GM20431 (cell line): ENCODE measurements around the gene DSTN.

ENCODE experiments used
- in situ Hi-C: fragments of 300-500 bp; cut with MseI, MboI; formaldehyde crosslinking; loops from one replicate; pipeline ENCODE4 v1.15.0; 2020; ENCODE audit warnings: low sequenced_read_pairs; ENCODE audit not compliant: unreplicated experiment

The DSTN gene

DNA sequence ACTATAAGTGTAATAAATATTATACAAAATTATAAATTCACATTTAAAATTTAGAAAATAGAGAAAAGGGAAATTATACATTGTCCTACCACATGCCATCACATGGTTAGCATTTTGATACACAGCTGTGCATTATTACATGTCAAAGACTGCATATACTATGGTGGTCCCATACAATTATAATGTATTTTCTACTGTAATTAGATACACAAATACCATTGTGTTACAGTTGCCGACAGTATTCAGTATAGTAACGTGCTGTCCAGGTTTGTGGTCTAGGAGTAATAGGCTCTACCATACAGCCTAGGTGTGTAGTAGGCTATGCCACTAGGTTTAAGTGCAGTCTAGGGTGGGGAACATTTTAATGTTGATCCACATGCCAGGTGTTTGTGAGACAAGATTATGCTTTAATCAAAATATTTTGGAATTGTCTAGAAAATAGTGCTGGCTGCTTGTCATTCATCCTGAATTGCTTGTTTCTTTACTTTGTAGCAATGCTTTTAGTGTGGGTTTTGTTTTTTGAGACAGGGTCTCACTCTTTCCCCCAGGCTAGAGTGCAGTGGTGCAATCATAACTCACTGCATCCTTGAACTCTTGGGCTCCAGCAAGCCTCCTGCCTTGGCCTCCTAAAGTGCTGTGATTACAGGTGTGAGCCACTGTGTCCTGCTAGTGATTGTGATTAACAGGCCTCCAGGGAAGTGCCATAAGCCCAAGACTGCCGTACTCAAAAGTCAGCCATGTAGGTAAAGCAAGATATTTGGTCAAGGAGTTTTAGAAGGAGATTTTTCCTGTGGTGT, 39.0 kb downstream of the DSTN start:
- in situ Hi-C loops: no loop called here

DNA sequence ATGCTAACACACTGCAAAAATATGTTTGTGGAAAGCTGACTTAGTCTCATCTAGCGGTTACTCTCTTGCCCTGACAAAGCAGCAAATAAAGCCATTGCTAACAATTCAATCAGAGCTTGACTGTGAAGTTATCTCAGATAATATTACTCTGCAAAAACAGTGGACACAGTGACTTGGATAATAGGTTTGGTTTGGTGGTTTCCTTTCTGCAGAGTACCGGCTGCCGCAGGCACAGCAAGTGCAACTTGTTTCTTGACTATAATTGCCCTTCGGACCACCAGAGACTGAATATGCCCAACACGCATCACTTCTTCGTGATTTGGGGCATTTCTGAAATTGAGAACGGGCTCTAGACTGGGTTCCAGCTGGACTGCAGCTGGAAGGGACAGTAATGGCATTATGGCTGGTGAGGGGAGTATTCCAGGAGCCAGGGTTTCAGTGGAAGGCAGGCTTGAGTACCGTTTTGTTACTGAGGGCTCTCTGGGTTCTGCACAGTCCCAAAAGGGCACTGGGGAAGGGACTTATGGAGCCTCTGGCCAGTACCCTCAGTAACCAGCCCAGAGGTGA, 40.0 kb downstream of the DSTN start:
- in situ Hi-C loops: no loop called here

DNA sequence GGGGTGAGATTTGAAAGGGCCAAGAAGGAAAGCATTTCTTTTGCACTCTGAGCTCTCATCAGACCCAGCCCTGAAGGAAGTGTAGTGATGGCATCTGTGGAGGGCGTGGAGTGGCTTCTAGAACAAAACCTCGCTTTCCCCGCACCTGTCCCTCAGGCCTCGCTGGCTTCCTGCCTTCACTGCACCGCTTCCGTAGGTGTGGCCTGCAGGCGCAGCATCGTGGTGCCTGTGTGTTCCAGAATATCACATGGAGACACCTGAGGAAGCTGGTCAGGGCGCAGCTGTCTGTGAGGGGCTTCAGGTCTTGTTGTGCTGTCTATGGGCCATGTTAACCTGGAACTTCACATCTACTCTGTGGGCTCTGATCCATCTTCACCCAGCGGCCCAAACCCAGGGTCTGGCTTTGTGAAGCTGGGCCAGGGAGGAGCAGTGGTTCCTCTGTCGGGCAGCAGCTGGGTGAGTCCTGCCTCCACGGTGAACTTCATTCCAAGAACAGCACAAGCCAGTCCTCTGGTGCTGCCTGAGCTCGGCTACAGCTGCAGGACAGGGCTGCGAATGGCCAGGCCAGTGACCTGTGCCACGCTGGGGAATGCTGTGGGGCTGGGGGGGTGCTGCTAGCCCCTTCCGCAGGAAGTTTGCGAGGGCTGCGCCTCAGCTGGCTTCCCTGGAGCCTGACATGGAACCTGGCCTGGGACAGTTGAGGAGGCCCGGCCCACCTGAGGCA, 40.9 kb downstream of the DSTN start:
- in situ Hi-C loops: no loop called here

DNA sequence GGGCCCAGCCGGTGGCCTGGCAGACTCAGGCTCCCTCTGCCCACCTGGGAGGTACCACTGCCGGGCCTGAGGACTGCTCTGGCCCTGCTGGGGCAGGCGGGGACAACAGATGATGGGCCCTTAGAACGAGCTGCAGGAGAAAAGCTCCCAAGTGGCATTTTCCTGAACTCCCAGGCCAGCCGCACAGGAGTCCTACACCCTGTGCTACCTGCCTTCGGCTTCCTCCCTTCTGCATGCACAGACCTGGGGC, 41.3 kb downstream of the DSTN start:
- in situ Hi-C loops: no loop called here

DNA sequence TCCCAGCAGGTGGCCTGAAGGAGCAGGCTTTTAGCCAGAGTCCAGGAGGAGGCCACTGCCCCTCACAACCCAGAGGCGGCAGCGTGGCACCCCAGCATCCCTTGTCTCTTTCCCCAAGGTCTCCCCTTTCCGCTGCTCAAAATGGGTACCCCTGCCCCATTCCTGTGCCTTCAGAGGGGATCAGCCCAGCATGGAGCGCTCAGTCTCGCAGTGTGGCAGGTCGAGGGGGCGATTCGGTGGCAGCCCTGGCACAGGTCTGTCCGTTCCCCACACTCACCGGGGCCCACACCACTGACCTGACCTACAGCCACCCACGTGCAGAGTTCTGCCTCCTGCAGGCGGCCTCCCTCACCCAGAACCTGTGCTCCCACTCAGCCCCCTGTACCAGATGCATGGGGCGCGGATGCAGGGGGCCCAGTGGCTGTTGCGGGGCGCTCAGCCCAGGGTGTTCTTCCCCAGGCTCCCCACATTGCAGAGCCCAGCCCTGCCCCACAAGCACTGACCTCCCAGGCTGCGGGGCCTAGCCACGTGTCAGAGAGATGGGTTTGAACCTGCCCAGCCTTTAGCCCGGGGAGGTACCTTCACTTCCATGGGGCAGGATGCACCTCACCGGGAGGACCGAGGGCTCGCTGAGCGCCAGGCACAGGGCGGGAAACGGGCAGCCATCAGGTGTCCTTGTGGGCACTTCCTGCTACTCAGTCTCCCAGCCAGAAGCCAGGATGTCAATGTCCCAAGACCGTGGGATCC, 41.8 kb downstream of the DSTN start:
- in situ Hi-C loops: no loop called here

DNA sequence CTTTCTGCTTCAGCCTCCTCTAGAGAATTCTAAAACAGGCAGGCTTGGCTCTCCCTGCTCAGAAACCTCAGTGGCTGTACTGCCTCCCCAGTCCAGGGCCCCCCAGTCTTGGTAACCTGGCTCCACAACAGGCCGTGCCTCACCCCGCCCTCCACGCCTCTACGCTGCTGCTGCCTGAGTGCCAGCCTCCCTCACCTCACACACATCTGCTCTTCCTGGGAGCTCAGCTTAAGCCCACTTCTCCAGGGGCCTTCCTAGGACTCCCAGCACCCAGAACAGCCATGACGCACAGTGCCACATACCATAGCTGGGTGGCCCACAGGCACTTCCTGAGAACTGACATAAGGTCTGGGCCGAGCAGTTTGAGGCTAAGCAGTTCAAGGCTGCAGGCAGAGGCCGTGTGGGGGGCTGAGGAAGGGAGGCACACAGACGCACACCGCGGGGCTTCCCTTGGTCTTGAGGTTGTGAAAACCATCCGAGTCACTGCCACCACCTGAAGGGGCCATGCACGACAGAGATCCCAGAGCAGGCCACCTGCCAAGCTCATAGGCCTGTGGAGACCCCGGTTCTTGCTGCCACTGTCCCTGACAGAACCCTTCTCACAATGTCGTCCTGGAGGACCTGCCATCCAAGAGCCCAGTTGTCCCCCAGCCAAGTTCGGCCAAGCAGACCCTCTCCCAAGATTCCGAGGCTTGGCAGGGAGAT, 42.6 kb downstream of the DSTN start:
- in situ Hi-C loops: no loop called here

DNA sequence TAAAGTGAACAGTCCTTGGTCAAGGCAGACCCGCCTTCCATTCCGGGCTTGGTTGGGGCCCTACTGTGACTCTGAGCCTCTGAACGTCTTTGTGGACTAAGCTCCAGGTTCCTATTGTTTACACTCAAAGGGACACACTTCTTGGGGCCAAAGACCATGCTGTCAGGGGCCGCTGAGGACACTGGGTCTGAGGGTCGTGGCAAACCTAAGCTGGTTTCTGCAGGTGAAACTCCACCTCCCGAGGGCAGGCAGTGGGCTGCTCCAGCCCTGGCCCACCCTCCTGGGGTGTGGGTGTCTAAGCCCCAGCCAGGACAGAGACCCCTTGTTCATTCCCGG, 43.1 kb downstream of the DSTN start:
- in situ Hi-C loops: no loop called here

DNA sequence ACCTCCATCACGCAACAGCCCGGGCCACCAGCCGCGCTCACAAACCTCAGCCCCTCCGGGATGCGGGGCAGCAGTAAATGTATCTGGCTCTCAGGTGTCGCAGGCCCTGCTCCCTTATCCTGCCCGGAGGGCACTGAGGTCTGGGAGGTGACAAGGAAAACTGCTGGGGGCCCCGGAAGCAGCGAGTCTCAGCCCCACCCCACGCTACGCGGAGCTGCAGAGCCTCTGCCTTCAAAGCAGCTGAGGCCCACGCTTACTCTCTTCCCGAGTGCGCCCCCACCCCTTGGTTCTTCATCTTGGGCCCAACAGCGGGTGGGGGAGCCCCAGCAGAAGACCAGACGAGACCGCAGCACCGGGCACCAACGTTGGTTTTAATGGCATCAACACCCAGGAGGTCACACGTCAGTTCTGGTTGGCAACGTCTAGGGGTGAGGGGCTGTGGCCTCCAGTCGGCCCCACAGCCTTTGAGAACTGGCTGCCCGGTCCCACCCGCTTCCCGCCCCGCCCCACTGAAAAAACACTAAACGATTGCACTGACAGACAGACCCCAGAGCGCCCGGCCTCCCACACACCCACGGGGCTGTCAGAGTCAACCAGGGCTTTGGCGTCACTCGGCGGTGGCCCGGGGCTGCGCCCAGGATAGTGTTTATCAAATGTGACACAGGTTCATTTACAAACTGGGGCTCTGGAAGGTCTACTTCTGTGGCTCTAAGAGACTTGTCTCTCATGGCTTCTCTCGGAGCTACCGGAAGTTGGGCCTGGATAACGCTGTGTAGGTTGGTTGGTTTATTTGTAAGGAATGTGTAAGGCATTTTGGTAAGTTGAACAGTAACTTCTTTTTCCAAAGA, 43.7 kb downstream of the DSTN start:
- in situ Hi-C loops: no loop called here

DNA sequence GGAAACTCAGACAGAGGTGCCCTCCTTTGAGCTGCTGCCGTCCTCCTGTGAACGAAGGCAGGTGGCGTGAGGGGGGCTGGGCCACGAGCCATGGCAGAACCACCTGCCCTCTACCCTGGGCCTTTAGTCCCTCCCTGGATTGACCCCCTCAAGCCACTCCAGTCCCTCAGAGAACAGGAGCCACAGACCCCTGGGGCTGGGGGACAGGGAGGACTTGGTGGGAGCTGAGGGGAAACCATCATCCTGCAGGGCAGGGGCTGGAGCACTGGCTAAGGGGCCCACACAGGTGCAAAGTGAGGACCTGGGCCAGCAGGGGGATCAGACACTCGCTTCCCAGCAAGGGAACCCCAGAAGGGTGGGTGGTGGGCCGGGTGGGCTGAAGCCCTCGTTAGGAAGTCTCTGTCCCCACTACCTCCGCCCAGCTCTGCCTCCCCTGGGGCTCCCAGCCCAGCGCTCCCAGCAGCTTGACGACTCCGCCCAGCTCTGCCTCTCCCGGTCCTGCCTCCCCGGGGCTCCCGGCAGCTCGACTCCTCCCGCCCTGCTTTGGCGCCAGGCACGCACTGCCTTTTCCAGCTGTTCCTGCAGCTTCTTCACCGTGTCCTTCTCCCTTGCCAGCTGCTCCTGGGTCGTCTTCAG, 44.4 kb downstream of the DSTN start:
- in situ Hi-C loops: no loop called here

DNA sequence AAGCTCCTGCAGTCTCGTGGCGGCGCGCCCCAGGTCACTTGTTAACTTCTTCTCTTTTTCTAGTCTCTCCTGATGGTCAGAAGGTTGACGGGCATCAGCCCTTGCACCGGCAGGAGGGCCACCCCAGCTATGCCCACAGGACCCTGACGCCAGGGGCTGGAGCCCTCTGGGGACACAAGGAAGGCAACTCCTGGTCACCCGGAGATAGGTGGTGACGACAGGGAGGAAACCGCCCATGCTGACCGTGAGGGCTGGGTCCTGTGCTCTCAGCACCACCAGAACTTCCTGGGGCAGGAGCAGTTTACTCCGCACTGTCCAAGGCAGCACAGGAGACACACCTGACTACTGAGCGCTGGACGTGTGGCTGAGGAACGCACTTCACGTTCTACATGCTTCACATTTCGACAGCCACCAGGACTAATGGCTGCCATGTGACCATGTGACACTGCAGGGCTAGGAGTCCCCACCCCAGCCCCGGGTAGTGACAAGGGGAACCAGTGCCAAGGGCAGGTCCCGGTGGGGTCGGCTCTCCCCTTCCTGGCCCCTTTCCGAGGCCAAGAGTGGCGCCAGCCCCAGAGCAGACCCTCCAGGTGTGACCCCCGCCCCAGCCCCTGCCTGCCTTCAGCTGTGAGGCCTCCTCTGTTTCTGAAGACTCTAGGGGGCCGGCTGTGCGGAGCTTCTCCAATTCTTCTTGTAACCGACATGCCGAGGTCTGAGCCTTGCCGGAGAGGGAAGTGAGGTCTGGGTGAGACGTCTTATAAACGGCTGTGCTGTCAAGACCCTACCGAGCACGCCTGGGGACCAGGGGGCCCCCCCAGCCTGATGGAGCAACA, 45.2 kb downstream of the DSTN start:
- in situ Hi-C loops: no loop called here

DNA sequence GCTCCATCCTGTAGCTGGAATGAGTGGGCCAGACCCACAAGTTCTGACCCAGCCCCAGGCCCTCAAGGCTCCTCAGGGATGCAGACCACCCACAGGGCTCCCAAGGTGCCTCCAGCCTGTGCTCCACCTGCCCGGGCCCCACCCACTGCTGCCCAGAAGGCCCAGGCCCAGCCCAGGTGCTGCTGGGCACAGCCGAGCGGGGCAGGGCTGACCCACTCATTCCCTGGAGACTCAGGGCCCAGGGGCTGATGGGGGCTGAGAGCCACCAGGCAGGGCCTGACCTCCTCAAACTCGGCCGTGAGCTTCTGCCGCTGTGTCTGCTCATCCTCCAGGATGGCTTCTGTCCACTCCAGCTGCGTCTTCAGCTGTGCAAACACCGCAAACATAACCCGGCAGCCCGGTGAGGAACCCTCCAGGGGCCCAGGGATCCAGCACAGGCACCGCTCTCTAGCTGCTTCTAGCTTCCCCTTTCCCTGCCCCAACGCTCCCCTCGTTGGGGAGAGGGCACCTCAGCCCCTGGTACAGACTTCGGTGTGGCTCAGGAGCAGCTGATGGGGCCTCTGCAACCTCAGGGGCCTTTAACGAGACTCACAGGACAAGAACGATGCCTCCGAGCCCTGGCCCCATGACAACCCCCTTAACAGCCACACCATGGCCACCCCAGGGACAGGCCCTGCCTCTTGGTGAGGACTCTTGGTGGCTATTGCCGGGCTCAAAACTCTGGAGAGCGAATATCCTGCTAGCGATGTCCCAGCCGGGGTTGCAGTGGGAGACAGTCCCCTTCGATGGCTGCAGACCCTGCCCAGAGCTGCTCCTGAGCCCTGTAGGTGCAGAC, 46.0 kb downstream of the DSTN start:
- in situ Hi-C loops: no loop called here

DNA sequence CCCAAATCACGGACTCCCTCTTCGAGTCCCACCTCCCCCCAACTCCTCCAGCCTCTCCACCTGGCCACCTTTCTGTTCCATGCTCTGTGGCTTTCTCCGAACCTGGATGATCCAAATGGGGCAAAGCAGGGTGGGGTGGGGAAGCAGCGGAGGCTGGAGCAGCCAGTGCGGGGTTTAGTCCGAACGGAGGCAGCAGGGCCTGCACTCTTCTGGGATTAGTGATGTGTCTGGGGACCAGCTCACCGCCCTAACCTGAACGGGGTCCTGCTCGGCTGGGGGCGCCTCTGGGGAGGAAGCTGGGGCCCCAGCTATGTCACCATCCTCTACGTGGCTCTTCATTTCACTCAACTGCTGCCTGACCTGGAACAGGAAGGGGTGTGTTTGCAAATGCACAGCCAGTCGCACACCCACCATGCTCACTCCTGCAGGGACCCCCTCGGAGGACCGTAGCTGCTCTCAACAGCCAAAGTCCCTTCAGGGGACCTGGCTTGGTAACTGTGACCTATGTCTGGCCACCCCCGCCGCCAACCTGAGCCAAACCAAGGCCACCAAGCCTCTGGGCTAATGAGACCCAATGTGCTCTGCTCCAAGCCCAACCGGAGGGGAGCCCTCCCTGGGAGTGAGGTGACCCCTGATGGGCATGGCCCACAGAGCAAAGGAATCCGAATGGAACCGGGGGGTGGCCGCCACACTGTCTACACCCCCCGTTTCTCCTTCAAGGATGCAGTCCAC, 46.8 kb downstream of the DSTN start:
- in situ Hi-C loops: no loop called here

DNA sequence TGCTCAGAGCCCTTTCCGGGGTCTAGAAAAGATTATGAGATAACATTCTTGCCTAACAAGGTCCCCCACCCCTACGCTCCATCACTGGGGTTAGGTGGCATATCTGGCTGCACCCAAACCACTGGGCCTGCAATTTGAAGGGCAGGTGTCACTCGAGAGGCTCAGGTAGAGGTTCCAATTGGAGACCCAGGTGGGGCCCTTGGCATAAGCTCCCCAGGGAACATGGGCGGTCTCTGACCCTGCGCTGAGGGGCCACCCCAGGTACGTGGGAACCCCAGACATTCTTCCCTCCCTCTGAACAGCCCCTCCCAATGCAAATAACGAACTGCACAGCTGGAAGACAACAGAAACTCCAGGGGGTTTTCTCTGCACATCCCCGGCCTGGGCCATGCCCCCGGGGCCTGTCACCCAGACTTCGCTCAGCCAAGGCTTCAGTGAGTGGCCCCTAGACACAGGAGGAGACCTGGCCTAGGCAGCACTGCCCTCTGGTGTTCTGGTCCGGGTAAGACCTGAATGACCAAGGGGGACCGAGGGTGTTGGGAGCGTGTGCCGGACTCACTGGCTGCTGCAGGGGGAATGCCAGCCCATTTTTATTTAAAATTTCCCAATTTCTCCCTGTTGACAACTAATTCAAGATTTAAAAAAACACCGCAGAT, 47.5 kb downstream of the DSTN start:
- in situ Hi-C loops: no loop called here

DNA sequence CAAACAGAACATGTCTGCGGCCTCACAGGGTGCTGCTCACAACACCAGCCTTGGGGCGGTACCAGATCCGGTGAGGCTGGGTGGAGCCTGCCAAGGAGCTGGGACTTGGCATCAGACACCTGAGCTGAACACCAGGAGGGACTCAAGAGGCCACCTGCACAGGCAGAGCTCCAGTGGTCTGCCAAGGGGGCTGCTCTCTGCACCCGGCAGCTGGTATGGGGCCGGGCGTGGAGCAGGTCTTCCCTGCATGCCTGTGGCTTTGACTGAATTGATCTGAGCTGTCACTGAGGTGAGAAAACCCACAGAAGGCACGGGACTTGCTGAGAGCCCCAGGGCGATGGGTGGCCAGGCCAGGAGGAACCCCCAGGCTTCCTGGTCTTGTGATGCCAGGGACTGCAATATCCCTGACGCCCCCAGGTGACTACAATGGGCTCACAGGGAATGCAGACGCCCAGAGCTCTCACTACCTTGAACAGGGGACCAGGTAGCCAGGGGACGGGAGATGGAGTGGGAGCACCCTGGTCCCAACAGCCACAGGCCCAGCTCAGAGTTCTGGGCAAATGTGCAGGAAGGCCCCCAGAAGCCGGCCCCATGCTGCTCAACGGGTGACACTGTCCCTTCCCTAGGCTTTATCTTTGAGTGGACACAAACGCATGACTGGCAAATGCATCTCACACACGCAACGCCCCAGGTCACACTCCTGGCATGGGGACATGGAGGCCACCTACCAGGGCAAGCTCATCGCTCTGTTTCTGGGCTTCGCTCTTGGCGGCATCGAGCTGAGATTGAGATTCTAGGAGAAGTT, 48.2 kb downstream of the DSTN start:
- in situ Hi-C loops: no loop called here

DNA sequence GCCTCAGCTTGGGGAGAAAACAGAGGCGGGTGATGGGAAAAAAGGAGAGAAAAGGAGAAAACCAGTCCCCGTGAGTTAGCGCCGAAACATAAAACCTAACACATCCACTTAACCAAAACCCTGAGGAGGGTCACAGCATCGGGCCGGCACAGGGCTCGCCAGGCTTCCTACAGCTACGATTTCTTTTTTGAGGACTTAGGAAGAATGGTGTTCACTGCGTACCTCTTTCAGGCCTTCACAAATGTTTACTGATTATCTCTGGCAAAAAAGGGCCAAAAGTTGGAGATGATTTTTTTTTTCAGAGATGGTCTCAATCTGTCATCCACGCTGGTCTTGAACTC, 48.8 kb downstream of the DSTN start:
- in situ Hi-C loops: no loop called here
